ENCODE data around the gene CD5L.

- TF ChIP-seq CTCF (IDR thresholded peaks at IDR 0.05) = no peak
- no peak for TF ChIP-seq POLR2A (IDR thresholded peaks at IDR 0.05)
Measured at GRCh38 chr1:157831968-157832626, 9.5 kb downstream of the CD5L start.

All from right lobe of liver (tissue), 4 donors.